Mucosa of rectum (tissue), 2 donors: ENCODE results near the gene ATAD2B.

ENCODE experiments used
- H3K27ac ChIP-seq, 2 donors: one replicate each; pipeline ENCODE4 v1.7.0; 2013; ENCODE audit warnings: inconsistent platforms in 2 of 2, low read depth in 2 of 2, low read length in 2 of 2
- H3K27me3 ChIP-seq, 2 donors: one replicate each; pipeline ENCODE4 v1.7.0; 2013; ENCODE audit warnings: low read length in 2 of 2; ENCODE audit not compliant: control insufficient read depth in 2 of 2, insufficient read depth in 2 of 2
- H3K36me3 ChIP-seq, 2 donors: one replicate each; pipeline ENCODE4 v1.7.0; 2013; ENCODE audit warnings: low read length in 2 of 2; ENCODE audit not compliant: control insufficient read depth in 2 of 2, insufficient read depth in 2 of 2
- H3K4me1 ChIP-seq, 2 donors: one replicate each; pipeline ENCODE4 v1.7.0; 2013; ENCODE audit warnings: low read length in 2 of 2, mild to moderate bottlenecking in 1 of 2; ENCODE audit not compliant: control insufficient read depth in 2 of 2, insufficient read depth in 2 of 2
- H3K4me3 ChIP-seq, 2 donors: one replicate each; pipeline ENCODE4 v1.7.0; 2013; ENCODE audit warnings: low read length in 2 of 2
- H3K9ac ChIP-seq, 2 donors: one replicate each; pipeline ENCODE4 v1.7.0; 2013; ENCODE audit warnings: low read length in 2 of 2, low read depth in 1 of 2, mild to moderate bottlenecking in 1 of 2
- H3K9me3 ChIP-seq, 2 donors: one replicate each; pipeline ENCODE4 v1.7.0; 2013; ENCODE audit warnings: low read length in 2 of 2; ENCODE audit not compliant: control insufficient read depth in 2 of 2
- donor health status: healthy.
- donor health status: Normal muscosa, but diverticular disease.

ATAD2B gene

DNA sequence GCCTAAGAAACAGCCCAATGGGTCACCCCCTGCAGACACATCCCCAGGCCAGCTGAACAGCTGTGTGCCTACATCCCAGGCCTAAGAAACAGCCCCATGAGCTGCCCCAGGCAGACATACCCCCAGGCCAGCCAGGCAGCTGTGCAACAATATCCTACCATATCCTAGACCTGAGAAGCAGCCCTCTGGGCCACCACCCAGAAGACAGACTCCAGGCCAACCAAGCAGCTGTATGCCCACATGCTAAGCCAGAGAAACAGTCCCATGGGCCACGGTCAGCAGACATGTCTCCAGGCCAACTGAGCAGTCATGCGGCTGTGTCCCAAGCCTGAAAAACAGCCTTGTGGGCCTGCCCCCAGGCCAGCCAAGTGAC lies 205.5 kb downstream of the ATAD2B start:
- H3K27ac ChIP-seq: no peak overlapping the region
- H3K4me1 ChIP-seq: no peaks in the 10 kb centered on the region
- peaks cover 3 to 7% of the 10 kb centered on the region in 2 donors for H3K36me3 ChIP-seq
- H3K9ac ChIP-seq: no peak overlapping the region
- H3K4me3 ChIP-seq: no peak overlapping the region
- no peaks in the 10 kb centered on the region for H3K27me3 ChIP-seq
- H3K9me3 ChIP-seq: no peaks in the 10 kb centered on the region

DNA sequence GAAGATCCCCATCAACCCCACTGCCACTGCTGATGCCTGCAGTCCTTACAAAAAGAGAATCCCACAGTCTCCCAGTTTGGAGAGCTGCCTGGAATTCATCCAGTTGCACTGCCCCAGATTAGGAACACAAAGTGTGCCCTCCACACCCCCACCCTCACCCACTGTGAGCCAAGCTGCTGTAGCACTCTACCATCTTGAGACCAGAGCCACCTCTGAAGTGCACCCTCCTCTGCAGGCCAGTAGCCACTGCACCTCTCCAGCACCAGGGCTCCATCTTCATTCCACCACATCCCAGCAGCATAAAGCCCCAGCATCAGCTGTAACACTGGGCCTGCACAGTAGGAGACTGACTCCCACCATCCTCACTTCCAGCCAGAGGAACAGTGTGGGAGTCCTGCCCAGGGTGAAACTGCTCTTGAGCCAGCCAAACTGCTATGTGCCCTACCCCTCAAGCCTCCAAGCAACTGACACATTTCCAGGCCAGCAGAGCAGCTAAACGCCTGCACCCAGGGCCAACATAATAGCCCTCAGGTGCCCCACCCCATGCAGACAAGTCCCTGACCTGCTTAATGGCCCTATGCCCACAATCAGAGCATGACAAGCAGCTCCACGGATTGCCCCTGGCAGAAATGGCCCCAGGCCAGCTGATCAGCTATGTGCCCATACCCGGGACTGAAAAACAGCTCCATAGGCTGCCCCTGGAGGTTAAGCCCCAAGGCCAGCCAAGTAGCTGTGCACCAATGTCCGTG lies 206.0 kb downstream of the ATAD2B start:
- Histone ChIP-seq H3K9ac (no peak overlapping the region), H3K36me3 (peaks cover 3 to 5% of the 10 kb centered on the region in 2 donors), H3K27ac (no peak overlapping the region), H3K9me3 (no peaks in the 10 kb centered on the region), H3K27me3 (no peaks in the 10 kb centered on the region), H3K4me3 (no peak overlapping the region), H3K4me1 (no peaks in the 10 kb centered on the region)

DNA sequence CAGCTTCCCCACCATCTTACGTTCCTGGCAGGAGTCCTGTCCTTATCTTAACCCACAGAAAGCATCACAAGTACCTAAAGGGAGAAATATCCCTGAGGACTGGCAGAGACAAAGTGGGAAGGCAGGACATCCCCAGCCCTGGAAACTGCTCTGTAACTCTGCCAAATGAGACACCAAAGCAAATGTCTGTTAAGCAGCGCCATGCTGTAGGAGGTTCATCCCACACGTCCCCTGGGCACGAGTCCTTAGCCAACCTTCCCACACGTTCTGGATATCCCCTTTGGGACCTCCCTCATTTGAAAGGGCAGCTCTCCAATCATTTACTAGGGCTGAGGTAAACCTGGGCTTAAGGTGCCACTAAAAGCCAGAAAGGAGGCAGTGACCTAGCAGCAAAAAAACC lies 207.2 kb downstream of the ATAD2B start:
- Histone ChIP-seq H3K27ac (no peak overlapping the region), H3K4me3 (no peak overlapping the region), H3K9ac (no peak overlapping the region), H3K36me3 (peaks cover 2 to 3% of the 10 kb centered on the region in 2 donors), H3K27me3 (no peaks in the 10 kb centered on the region), H3K4me1 (no peaks in the 10 kb centered on the region), H3K9me3 (no peaks in the 10 kb centered on the region)

DNA sequence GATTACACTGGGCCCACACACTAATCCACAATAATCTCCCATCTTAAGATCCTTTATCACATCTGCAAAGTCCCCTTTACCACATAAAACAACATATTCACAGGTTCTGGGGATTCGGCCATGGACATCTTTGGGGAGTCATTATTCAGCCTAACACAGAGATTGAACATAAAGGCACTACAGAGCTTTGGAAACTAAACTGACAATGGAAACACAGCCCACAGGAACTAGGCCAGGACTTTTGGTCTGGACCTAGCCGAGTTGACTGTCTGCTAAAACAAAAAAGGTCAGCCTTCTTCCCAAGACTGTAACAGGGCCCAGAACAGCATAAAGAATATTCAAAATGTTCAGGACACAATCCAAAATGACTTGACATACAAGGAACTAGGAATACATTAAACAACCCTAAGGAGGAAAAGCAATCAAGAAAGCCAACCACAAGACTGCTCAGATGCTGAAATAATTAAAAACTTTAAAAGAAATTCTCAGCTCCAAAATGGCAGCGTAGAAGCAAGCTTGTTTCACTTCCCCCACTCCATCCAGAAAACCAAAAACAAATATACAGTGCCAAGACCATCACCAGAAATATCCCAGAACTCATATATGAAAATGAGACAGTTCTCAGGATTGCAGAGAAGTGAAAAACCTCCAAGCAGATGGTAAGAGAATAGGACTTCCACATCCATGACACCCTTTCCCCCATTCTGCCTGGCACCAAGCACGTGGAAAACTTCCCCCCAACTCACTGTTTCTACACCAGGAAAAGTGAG lies 207.8 kb downstream of the ATAD2B start:
- no peaks in the 10 kb centered on the region for H3K9me3 ChIP-seq
- no peaks in the 10 kb centered on the region for H3K4me1 ChIP-seq
- H3K4me3 ChIP-seq: no peak overlapping the region
- no peak overlapping the region for H3K27ac ChIP-seq
- no peaks in the 10 kb centered on the region for H3K27me3 ChIP-seq
- peaks cover 2 to 3% of the 10 kb centered on the region in 2 donors for H3K36me3 ChIP-seq
- H3K9ac ChIP-seq: no peak overlapping the region

DNA sequence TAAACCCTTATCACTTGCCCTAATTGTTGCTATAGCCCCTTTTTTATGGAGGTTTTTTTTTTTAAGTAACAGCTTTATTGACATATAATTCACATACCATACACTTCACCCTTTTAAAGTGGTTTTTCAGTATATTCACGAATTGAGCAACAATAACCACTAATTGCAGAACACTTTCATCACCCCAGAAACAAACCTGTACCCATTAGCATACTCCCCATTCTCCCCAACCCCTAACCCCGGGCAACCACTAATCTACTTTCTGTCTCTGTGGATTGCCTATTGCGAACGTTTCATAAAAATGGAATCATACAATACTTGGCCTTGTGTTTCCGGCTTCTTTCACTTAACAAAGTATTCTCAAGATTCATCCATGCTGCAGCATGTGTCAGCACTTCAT lies 213.6 kb downstream of the ATAD2B start:
- H3K4me1 ChIP-seq: no peaks in the 10 kb centered on the region
- H3K4me3 ChIP-seq: no peak overlapping the region
- H3K27ac ChIP-seq: no peak overlapping the region
- H3K9ac ChIP-seq: no peak overlapping the region
- peaks cover 0 to 7% of the 10 kb centered on the region in 2 donors for H3K36me3 ChIP-seq
- H3K9me3 ChIP-seq: no peaks in the 10 kb centered on the region
- no peaks in the 10 kb centered on the region for H3K27me3 ChIP-seq

DNA sequence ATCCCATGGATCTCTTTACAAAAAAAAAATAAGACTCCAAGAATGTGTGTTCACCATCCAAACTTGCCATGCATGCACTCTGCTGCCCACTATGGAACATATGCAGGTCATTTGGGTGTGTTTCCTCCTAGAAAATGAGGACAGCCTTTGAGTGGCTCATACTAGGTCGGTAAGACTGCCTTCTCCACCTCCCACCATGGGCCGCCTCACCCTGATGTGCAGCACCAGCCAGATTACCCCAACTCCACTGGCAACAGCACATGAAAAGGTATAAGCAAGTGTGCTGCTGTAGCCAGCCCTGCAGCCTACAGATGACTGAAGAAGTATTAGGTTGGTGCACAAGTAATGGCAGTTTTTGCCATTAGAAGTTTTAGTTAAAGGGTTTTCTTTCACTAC lies 214.2 kb downstream of the ATAD2B start:
- Histone ChIP-seq H3K4me3 (no peak overlapping the region), H3K27me3 (no peaks in the 10 kb centered on the region), H3K9ac (no peak overlapping the region), H3K36me3 (peaks cover 0 to 12% of the 10 kb centered on the region in 2 donors), H3K4me1 (no peaks in the 10 kb centered on the region), H3K27ac (no peak overlapping the region), H3K9me3 (no peaks in the 10 kb centered on the region)

DNA sequence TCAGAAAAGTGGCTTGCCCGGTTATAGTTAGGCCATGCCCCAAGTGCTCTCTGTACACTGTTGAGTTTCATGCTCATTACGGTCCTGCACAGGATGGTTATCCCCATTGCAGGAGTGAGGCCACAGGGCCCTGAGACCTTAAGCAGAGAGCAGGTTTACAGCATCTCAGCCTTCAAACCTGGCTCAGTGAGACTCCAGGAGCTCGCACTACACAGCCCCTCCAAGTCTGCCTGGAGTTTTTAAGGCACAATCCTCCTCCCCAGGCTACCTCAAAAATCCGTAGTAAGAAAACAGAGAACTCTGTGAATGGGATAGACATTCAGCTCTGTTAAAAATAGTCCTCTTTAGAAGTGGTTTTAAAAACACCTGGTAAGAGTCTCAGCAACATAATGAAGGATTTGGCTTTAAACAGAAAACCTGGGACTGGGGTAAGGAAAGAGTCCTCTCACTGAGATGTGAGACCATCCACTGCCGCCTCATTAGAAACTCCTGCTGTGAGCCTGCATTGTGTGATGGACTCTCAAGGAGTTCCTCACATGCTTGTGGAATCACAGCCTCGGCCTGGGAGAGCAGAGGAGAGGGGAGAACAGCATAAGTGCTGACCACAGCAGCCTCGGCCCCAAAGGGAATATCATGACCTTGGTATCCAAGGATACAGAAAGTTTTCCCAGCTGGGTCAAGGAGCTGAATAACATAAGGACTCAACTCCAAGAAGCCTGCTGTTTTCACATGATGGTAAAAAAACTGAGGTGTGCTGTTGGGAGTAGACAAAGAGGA lies 214.8 kb downstream of the ATAD2B start:
- Histone ChIP-seq H3K9me3 (no peaks in the 10 kb centered on the region), H3K27me3 (no peaks in the 10 kb centered on the region), H3K36me3 (peaks cover 0 to 15% of the 10 kb centered on the region in 2 donors), H3K4me1 (no peaks in the 10 kb centered on the region), H3K9ac (no peak overlapping the region), H3K27ac (no peak overlapping the region), H3K4me3 (no peak overlapping the region)

DNA sequence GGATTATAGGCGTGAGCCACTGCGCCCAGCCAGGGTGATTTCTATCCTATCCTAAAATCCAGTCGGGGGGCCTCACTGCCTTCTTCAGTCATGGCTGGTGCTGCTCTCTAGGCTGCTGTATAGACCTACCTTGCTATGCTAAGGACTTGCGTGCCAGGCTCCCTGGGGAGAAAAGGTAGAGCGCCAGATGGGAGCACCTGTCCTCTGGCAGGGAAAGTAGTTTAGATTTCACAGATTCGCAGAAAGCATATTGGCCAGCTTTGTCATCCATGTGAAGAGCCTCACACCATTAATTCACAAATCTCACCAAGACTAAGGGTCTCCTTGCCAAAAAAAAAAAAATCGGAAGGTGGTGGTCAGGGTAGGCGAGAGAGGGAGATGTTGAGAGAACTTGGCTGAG lies 217.6 kb downstream of the ATAD2B start:
- H3K27me3 ChIP-seq: no peaks in the 10 kb centered on the region
- no peaks in the 10 kb centered on the region for H3K9me3 ChIP-seq
- peaks cover 6 to 20% of the 10 kb centered on the region in 2 donors for H3K36me3 ChIP-seq
- no peak overlapping the region for H3K9ac ChIP-seq
- no peaks in the 10 kb centered on the region for H3K4me1 ChIP-seq
- H3K27ac ChIP-seq: no peak overlapping the region
- no peak overlapping the region for H3K4me3 ChIP-seq

DNA sequence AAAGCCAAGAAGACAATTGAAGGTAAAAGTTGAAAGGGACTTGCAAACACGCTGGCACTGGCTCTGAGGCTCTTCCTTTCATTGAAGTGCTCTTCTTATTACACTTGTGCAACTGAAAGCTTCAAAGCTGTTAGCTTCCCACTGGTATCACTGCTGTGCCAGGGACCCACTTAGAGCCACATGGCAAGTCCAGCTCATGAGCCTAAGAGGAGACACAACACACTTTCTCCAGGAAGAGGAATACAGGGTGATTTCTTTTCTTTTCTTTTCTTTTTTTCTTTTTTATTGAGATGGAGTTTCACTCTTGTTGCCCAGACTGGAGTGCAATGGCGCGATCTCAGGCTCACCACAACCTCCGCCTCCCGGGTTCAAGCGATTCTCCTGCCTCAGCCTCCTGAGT lies 218.2 kb downstream of the ATAD2B start:
- H3K4me1 ChIP-seq: no peaks in the 10 kb centered on the region
- peaks cover 6 to 20% of the 10 kb centered on the region in 2 donors for H3K36me3 ChIP-seq
- H3K9me3 ChIP-seq: no peaks in the 10 kb centered on the region
- no peak overlapping the region for H3K4me3 ChIP-seq
- H3K9ac ChIP-seq: no peak overlapping the region
- H3K27me3 ChIP-seq: no peaks in the 10 kb centered on the region
- no peak overlapping the region for H3K27ac ChIP-seq

DNA sequence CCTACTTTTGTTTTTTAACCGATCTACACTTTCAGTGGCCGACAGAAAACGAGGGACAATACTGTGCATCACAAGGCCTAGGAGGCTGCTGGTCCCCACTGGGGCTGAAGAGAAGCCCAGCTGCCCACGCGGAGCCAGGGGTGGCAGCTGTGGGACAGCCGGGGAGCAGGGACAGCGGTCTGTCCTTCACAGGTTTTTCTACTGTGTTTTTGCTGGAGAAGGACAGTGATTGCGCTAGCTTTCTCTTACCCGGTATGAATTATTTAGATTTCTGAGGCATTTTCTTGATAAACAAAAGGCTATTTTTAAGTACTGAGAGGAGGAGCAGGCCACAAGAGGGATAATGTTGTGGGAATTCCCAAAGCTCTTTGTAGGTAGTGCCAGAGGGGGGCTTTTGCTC lies 219.8 kb downstream of the ATAD2B start:
- Histone ChIP-seq H3K27ac (no peak overlapping the region), H3K4me1 (no peaks in the 10 kb centered on the region), H3K9me3 (no peaks in the 10 kb centered on the region), H3K36me3 (peaks cover 6 to 20% of the 10 kb centered on the region in 2 donors), H3K27me3 (no peaks in the 10 kb centered on the region), H3K9ac (no peak overlapping the region), H3K4me3 (no peak overlapping the region)
